C4-2B (cell line): Measurements from ENCODE around the gene CLCA1.

ENCODE experiments used
- ZFX ChIP-seq: fragments of 450-650 bp; IDR thresholded peaks from 2 replicates; pipeline ENCODE4 v1.6.1; 2017
- TF ChIP-seq, protein P1 (sequence below): fragments of 450-650 bp; conservative IDR thresholded peaks from 2 replicates; pipeline ENCODE4 v1.5.1; 2017; ENCODE audit warnings: mild to moderate bottlenecking

DNA sequence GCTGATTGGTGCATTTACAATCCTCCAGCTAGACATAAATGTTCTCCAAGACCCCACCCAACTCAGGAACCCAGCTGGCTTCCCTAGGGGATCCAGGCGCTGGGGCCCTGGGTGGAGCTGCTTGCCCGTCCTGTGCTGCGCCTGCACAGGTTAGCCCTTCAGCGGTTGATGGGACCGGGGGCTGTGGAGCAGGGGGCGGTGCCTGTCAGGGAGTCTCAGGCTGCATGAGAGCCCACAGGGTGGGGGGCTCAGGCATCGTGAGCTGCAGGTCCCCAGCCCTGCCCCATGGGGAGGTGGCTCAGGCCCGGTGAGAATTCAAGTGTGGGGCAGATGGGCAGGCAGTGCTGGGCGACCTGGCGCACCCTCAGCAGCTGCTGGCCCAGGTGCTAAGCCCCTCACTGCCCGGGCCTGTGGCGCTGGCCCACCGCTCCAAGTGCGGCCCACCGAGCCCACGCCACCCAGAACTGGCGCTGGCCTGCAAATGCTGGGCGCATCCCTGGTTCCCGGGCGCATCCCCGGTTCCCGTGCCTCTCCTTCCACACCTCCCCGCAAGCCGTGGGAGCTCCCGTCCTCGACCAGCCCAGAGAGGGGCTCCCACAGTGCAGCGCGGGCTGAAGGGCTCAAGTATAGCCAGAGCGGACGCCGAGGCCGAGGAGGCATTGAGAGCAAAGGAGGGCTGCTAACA, 55.1 kb downstream of the CLCA1 start:
- TF ChIP-seq, protein P1, sequence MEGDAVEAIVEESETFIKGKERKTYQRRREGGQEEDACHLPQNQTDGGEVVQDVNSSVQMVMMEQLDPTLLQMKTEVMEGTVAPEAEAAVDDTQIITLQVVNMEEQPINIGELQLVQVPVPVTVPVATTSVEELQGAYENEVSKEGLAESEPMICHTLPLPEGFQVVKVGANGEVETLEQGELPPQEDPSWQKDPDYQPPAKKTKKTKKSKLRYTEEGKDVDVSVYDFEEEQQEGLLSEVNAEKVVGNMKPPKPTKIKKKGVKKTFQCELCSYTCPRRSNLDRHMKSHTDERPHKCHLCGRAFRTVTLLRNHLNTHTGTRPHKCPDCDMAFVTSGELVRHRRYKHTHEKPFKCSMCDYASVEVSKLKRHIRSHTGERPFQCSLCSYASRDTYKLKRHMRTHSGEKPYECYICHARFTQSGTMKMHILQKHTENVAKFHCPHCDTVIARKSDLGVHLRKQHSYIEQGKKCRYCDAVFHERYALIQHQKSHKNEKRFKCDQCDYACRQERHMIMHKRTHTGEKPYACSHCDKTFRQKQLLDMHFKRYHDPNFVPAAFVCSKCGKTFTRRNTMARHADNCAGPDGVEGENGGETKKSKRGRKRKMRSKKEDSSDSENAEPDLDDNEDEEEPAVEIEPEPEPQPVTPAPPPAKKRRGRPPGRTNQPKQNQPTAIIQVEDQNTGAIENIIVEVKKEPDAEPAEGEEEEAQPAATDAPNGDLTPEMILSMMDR = no peak
- TF ChIP-seq ZFX = no peak
